ENCODE results near the gene KIF5A. TPM values are rescaled to one million over a fixed set of nuclear protein-coding genes. Genes with fewer than 3 reads are reported as not detected.

KIF5A gene
- total and polyA plus RNA-seq, 2 of the 13 experiments (the other 11 are each of a cell fraction or from before 2014, with no cell fraction given): 1.6 to 11.9 TPM

DNA sequence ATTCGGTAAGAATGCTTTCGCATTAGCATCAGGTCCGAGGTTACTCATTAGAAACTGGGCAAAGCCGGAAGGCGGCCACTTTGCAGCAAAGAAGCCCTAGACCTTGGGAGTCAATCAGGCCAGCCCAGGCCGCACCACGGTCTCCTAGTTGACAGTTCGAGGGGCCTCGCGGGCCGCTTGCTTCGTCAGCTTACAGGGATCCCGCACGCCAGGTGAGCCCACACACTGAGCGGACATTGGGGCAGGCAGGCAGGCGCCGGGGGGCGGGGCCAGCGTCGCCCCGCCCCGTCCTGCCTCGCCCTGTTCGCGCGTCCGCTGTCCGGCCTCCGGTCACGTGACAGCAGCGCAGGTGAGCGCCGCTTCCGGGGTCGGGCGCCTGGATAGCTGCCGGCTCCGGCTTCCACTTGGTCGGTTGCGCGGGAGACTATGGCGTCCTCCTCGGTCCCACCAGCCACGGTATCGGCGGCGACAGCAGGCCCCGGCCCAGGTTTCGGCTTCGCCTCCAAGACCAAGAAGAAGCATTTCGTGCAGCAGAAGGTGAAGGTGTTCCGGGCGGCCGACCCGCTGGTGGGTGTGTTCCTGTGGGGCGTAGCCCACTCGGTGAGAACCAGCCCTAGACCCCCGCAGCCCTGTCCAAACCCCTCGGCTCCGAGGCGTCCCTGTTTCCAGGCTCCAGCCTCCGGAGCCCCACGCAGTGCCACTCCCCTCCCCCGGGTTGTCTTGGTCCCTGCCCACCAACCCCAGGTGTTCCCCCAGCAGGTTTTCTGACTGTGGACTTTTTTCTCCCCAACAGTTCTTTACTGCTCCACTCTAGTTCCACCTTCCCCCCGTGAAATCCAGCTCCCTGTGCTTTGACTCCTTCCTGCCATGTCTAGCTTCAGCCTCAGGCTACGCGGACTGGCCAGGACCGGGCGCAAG, 41.3 kb downstream of the KIF5A start, which contains the start of gene PIP4K2C (continued):
- TF ChIP-seq, protein P1, sequence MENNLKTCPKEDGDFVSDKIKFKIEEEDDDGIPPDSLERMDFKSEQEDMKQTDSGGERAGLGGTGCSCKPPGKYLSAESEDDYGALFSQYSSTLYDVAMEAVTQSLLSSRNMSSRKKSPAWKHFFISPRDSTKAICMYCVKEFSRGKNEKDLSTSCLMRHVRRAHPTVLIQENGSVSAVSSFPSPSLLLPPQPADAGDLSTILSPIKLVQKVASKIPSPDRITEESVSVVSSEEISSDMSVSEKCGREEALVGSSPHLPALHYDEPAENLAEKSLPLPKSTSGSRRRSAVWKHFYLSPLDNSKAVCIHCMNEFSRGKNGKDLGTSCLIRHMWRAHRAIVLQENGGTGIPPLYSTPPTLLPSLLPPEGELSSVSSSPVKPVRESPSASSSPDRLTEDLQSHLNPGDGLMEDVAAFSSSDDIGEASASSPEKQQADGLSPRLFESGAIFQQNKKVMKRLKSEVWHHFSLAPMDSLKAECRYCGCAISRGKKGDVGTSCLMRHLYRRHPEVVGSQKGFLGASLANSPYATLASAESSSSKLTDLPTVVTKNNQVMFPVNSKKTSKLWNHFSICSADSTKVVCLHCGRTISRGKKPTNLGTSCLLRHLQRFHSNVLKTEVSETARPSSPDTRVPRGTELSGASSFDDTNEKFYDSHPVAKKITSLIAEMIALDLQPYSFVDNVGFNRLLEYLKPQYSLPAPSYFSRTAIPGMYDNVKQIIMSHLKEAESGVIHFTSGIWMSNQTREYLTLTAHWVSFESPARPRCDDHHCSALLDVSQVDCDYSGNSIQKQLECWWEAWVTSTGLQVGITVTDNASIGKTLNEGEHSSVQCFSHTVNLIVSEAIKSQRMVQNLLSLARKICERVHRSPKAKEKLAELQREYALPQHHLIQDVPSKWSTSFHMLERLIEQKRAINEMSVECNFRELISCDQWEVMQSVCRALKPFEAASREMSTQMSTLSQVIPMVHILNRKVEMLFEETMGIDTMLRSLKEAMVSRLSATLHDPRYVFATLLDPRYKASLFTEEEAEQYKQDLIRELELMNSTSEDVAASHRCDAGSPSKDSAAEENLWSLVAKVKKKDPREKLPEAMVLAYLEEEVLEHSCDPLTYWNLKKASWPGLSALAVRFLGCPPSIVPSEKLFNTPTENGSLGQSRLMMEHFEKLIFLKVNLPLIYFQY (CRISPR knock-in tag; IDR thresholded peaks at IDR 0.05; ENCODE audit: borderline replicate concordance): no peak
- TF ChIP-seq, protein P2, sequence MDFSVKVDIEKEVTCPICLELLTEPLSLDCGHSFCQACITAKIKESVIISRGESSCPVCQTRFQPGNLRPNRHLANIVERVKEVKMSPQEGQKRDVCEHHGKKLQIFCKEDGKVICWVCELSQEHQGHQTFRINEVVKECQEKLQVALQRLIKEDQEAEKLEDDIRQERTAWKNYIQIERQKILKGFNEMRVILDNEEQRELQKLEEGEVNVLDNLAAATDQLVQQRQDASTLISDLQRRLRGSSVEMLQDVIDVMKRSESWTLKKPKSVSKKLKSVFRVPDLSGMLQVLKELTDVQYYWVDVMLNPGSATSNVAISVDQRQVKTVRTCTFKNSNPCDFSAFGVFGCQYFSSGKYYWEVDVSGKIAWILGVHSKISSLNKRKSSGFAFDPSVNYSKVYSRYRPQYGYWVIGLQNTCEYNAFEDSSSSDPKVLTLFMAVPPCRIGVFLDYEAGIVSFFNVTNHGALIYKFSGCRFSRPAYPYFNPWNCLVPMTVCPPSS (IDR thresholded peaks at IDR 0.05): no peak
- no peak for TF ChIP-seq ZKSCAN1 (IDR thresholded peaks at IDR 0.05; ENCODE audit: low read length)
- TF ChIP-seq SP4 (CRISPR knock-in tag; IDR thresholded peaks at IDR 0.05): peak; percentile 86
- TF ChIP-seq, protein P3, sequence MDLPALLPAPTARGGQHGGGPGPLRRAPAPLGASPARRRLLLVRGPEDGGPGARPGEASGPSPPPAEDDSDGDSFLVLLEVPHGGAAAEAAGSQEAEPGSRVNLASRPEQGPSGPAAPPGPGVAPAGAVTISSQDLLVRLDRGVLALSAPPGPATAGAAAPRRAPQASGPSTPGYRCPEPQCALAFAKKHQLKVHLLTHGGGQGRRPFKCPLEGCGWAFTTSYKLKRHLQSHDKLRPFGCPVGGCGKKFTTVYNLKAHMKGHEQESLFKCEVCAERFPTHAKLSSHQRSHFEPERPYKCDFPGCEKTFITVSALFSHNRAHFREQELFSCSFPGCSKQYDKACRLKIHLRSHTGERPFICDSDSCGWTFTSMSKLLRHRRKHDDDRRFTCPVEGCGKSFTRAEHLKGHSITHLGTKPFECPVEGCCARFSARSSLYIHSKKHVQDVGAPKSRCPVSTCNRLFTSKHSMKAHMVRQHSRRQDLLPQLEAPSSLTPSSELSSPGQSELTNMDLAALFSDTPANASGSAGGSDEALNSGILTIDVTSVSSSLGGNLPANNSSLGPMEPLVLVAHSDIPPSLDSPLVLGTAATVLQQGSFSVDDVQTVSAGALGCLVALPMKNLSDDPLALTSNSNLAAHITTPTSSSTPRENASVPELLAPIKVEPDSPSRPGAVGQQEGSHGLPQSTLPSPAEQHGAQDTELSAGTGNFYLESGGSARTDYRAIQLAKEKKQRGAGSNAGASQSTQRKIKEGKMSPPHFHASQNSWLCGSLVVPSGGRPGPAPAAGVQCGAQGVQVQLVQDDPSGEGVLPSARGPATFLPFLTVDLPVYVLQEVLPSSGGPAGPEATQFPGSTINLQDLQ (CRISPR knock-in tag; IDR thresholded peaks at IDR 0.05): no peak
- TF ChIP-seq SNAI1 (CRISPR knock-in tag; IDR thresholded peaks at IDR 0.05; ENCODE audit: borderline replicate concordance): 0 out of 2 replicates have a peak, but pooled peaks have one; percentile 66
- no peak for TF ChIP-seq ZBTB21 (CRISPR knock-in tag; IDR thresholded peaks at IDR 0.05)
- TF ChIP-seq AKAP8 (CRISPR knock-in tag; IDR thresholded peaks at IDR 0.05): no peak
- TF ChIP-seq ZFYVE20 (CRISPR knock-in tag; IDR thresholded peaks at IDR 0.05; ENCODE audit: borderline replicate concordance, low read depth): no peak
- TF ChIP-seq ZNF256 (CRISPR knock-in tag; conservative IDR thresholded peaks at IDR 0.05): no peak; the same call in 1 of the 2 replicates
- no peak for TF ChIP-seq ATRX (CRISPR knock-in tag; IDR thresholded peaks at IDR 0.05; ENCODE audit: borderline replicate concordance)
- TF ChIP-seq, protein P4, sequence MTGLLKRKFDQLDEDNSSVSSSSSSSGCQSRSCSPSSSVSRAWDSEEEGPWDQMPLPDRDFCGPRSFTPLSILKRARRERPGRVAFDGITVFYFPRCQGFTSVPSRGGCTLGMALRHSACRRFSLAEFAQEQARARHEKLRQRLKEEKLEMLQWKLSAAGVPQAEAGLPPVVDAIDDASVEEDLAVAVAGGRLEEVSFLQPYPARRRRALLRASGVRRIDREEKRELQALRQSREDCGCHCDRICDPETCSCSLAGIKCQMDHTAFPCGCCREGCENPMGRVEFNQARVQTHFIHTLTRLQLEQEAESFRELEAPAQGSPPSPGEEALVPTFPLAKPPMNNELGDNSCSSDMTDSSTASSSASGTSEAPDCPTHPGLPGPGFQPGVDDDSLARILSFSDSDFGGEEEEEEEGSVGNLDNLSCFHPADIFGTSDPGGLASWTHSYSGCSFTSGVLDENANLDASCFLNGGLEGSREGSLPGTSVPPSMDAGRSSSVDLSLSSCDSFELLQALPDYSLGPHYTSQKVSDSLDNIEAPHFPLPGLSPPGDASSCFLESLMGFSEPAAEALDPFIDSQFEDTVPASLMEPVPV (CRISPR knock-in tag; IDR thresholded peaks at IDR 0.05): no peak
- no peak for TF ChIP-seq NR2F6 (IDR thresholded peaks at IDR 0.05)
- TF ChIP-seq NR2F6 (CRISPR knock-in tag; IDR thresholded peaks at IDR 0.05): no peak
- TF ChIP-seq REPIN1 (CRISPR knock-in tag; IDR thresholded peaks at IDR 0.05; ENCODE audit: borderline replicate concordance, low read depth): no peak
- TF ChIP-seq PHF21A (CRISPR knock-in tag; IDR thresholded peaks at IDR 0.05): no peak
- TF ChIP-seq, protein P5, sequence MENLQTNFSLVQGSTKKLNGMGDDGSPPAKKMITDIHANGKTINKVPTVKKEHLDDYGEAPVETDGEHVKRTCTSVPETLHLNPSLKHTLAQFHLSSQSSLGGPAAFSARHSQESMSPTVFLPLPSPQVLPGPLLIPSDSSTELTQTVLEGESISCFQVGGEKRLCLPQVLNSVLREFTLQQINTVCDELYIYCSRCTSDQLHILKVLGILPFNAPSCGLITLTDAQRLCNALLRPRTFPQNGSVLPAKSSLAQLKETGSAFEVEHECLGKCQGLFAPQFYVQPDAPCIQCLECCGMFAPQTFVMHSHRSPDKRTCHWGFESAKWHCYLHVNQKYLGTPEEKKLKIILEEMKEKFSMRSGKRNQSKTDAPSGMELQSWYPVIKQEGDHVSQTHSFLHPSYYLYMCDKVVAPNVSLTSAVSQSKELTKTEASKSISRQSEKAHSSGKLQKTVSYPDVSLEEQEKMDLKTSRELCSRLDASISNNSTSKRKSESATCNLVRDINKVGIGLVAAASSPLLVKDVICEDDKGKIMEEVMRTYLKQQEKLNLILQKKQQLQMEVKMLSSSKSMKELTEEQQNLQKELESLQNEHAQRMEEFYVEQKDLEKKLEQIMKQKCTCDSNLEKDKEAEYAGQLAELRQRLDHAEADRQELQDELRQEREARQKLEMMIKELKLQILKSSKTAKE (CRISPR knock-in tag; IDR thresholded peaks at IDR 0.05; ENCODE audit: borderline replicate concordance): no peak
